Measurements from ENCODE around the gene CALHM5. TPM values are rescaled to one million over a fixed set of nuclear protein-coding genes. Genes with fewer than 3 reads are reported as not detected.

Gene CALHM5
- total RNA-seq, 4 donors from 2014 or later: 0.09 to 0.80 (median 0.53) TPM; not detected in 1

- H3K4me3 ChIP-seq: peak overlapping the region; percentile 9 to 38 (median 15)
- H3K4me1 ChIP-seq: peaks cover 0 to 7% (median 0%) of the 10 kb centered on the region in 4 donors
- no peaks in the 10 kb centered on the region for H3K9me3 ChIP-seq
- TF ChIP-seq POLR2A (IDR thresholded peaks at IDR 0.05) (no peak), CTCF (IDR thresholded peaks at IDR 0.05) (no peak)
- no peaks in the 10 kb centered on the region for H3K27me3 ChIP-seq
- DNase-seq: no peak
- peak overlapping the region; percentile 50 to 86 (median 61) for H3K27ac ChIP-seq
- H3K36me3 ChIP-seq: no peaks in the 10 kb centered on the region
These were observed 696 bp downstream of the CALHM5 start for GRCh38 chr6:116512111-116512559.

DNA sequence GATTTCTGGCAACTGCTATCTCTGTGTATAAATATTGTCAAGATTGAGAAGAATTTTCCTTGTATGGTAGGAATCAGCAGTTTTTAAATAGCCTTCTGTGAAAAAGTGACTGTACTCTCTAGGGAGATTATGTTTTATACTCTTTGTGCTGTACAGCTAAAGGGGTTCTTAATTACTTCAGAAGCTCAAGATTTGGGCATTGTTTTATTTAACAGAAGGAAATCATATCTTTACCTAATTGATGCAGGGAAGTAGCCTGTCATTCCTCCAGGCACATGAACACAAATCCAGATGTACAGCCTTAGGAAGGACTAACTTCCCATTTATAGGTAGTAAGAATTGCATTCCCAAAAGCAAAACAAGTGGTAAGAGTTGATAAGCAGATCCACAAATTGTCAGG lies 1.3 kb downstream of the CALHM5 start:
- no peak for DNase-seq
- H3K4me1 ChIP-seq: peaks cover 0 to 7% (median 0%) of the 10 kb centered on the region in 4 donors
- no peaks in the 10 kb centered on the region for H3K36me3 ChIP-seq
- H3K4me3 ChIP-seq: peak overlapping the region in 1 of 4 donors; percentile 38
- H3K27ac ChIP-seq: peak overlapping the region in 2 of 4 donors; percentile 61 to 86
- TF ChIP-seq CTCF (IDR thresholded peaks at IDR 0.05): no peak
- TF ChIP-seq POLR2A (IDR thresholded peaks at IDR 0.05): no peak
- no peaks in the 10 kb centered on the region for H3K27me3 ChIP-seq
- no peaks in the 10 kb centered on the region for H3K9me3 ChIP-seq

DNA sequence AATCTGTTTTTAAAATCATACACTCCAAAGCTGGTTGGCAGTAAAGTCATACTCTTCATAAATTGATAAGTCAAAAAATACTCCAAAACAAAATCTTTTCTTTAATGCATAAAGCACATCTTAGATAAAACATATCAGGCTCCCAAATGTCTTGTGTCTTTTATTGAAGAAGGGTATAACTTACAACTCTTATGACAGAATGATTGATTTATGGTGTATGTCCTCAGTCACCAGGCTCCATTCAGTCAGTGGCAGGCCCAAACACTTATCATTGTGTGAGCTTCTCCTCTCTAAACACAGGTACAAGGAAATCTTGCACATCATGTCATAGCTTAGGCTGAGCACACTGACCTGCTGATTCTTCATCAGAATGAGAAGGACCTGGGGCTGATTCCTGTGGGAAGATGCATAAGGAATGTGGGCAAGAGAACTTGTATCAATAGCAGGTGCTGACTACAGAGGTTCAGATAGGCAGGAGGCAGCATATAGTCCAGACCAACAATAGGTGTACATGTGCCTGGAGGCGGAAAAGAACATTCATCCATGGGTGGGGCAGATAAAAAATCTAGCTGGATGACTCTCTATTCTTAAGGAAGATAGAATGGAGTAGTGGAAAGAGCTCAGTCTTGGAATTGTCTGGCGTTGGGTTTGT lies 1.9 kb downstream of the CALHM5 start:
- no peaks in the 10 kb centered on the region for H3K9me3 ChIP-seq
- H3K27ac ChIP-seq: no peak overlapping the region
- DNase-seq: no peak
- TF ChIP-seq POLR2A (IDR thresholded peaks at IDR 0.05) (no peak), CTCF (IDR thresholded peaks at IDR 0.05) (no peak)
- H3K4me1 ChIP-seq: peaks cover 0 to 7% (median 0%) of the 10 kb centered on the region in 4 donors
- no peaks in the 10 kb centered on the region for H3K36me3 ChIP-seq
- H3K27me3 ChIP-seq: no peaks in the 10 kb centered on the region
- H3K4me3 ChIP-seq: no peak overlapping the region

DNA sequence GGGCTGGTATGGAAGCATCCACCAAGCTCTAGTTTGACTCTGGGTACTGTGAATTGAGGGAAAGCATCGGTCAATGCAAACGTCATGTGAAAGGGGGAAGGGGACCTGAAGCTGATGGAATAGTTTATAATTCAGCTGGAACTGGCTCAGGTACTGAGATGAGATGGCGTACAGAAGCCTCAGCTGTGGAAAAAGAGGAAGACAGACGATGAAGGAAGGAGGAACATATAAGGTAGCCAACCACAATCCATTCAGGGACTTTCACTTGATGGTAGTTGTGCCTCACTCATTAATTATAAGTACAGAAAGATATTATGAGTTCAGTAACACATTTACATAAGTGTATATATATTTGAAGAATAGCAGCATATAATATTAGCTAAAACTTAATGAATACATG lies 2.7 kb downstream of the CALHM5 start:
- Histone ChIP-seq H3K27me3 (no peaks in the 10 kb centered on the region), H3K4me1 (peaks cover 0 to 7% (median 0%) of the 10 kb centered on the region in 4 donors), H3K36me3 (no peaks in the 10 kb centered on the region), H3K27ac (no peak overlapping the region), H3K9me3 (no peaks in the 10 kb centered on the region), H3K4me3 (no peak overlapping the region)
- no peak for TF ChIP-seq CTCF (IDR thresholded peaks at IDR 0.05)
- no peak for TF ChIP-seq POLR2A (IDR thresholded peaks at IDR 0.05)
- no peak for DNase-seq

GRCh38 chr6:116515141-116515540 lies 3.7 kb downstream of the CALHM5 start:
- no peak overlapping the region for H3K27ac ChIP-seq
- H3K36me3 ChIP-seq: no peaks in the 10 kb centered on the region
- no peaks in the 10 kb centered on the region for H3K27me3 ChIP-seq
- H3K4me1 ChIP-seq: peaks cover 0 to 7% (median 0%) of the 10 kb centered on the region in 4 donors
- no peak for TF ChIP-seq POLR2A (IDR thresholded peaks at IDR 0.05)
- no peak for TF ChIP-seq CTCF (IDR thresholded peaks at IDR 0.05)
- H3K9me3 ChIP-seq: no peaks in the 10 kb centered on the region
- DNase-seq: no peak
- H3K4me3 ChIP-seq: no peak overlapping the region
